Measurements from ENCODE around the gene DPEP1.

The DPEP1 gene

DNA sequence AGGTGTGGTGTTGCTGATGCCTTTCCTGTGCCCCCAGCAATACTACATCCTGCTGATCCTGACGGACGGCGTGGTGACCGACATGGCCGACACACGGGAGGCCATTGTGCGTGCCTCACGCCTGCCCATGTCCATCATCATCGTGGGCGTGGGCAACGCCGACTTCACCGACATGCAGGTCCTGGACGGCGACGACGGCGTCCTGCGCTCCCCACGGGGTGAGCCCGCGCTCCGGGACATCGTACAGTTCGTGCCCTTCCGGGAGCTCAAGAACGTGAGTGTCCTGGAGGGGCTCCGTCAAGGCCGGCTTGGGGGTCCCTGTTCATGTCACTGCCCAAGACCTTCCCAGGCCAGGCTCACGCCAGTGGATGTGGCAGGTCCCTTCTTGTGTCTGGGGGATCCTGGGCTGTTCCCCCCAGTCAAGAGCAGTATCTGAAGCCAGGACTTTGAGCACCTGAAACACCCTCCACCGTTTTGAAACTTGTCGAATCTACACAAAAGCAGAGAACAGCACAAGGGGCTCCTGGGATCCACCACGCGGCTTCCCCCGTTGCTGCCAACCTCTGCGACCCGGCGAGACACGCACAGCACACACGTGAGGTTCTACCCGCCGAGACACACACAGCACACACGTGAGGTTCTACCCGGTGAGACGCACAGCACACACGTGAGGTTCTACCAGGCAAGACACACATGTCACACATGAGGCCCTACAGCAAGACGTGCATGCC, 17.9 kb upstream of the DPEP1 start:
- no peak for DNase-seq (ENCODE audit: low read depth)
- TF ChIP-seq, protein P1, sequence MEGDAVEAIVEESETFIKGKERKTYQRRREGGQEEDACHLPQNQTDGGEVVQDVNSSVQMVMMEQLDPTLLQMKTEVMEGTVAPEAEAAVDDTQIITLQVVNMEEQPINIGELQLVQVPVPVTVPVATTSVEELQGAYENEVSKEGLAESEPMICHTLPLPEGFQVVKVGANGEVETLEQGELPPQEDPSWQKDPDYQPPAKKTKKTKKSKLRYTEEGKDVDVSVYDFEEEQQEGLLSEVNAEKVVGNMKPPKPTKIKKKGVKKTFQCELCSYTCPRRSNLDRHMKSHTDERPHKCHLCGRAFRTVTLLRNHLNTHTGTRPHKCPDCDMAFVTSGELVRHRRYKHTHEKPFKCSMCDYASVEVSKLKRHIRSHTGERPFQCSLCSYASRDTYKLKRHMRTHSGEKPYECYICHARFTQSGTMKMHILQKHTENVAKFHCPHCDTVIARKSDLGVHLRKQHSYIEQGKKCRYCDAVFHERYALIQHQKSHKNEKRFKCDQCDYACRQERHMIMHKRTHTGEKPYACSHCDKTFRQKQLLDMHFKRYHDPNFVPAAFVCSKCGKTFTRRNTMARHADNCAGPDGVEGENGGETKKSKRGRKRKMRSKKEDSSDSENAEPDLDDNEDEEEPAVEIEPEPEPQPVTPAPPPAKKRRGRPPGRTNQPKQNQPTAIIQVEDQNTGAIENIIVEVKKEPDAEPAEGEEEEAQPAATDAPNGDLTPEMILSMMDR (IDR thresholded peaks at IDR 0.05; ENCODE audit: control insufficient read depth, insufficient read depth, low read depth, low read length, missing control alignments) = no peak
- no peak overlapping the region for H3K4me3 ChIP-seq (ENCODE audit: control insufficient read depth, low read depth, low read length)

- TF ChIP-seq, protein P1 (IDR thresholded peaks at IDR 0.05; ENCODE audit: control insufficient read depth, insufficient read depth, low read depth, low read length, missing control alignments) = no peak
- no peak overlapping the region for H3K4me3 ChIP-seq (ENCODE audit: control insufficient read depth, low read depth, low read length)
- no peak for DNase-seq (ENCODE audit: low read depth)
Observed at GRCh38 chr16:89596061-89596689, 17.3 kb upstream of the DPEP1 start.

- TF ChIP-seq, protein P1 (IDR thresholded peaks at IDR 0.05; ENCODE audit: control insufficient read depth, insufficient read depth, low read depth, low read length, missing control alignments) = no peak
- H3K4me3 ChIP-seq (ENCODE audit: control insufficient read depth, low read depth, low read length) = no peak overlapping the region
- DNase-seq (ENCODE audit: low read depth) = no peak
Observed at GRCh38 chr16:89596957-89597649, 16.3 kb upstream of the DPEP1 start.

GRCh38 chr16:89598199-89598598, 15.2 kb upstream of the DPEP1 start:
- TF ChIP-seq, protein P1 (IDR thresholded peaks at IDR 0.05; ENCODE audit: control insufficient read depth, insufficient read depth, low read depth, low read length, missing control alignments) = no peak
- H3K4me3 ChIP-seq (ENCODE audit: control insufficient read depth, low read depth, low read length) = no peak overlapping the region
- DNase-seq (ENCODE audit: low read depth) = no peak

DNA sequence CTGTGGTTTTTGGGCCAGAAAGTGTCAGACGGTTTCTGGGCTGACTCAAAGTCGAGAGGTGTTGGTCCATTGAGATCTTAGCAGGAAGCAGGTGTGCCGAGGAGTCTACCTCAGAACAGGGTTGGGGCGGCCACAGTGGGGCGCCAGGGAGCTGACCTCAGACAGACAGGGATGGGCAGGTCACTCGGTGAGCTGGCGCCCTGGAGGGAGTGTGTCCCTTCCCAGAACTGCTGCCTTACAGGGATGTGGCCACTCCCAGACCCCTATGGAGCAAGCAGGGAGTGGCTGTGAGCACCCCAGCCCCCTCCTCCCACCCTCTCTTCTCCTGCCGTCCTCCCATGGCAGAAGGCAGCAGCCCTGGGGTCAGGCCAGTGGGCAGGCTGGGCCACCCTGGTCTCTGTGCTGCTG, 14.0 kb upstream of the DPEP1 start:
- H3K4me3 ChIP-seq (ENCODE audit: control insufficient read depth, low read depth, low read length) = no peak overlapping the region
- no peak for DNase-seq (ENCODE audit: low read depth)
- TF ChIP-seq, protein P1 (IDR thresholded peaks at IDR 0.05; ENCODE audit: control insufficient read depth, insufficient read depth, low read depth, low read length, missing control alignments) = peak; percentile 31

DNA sequence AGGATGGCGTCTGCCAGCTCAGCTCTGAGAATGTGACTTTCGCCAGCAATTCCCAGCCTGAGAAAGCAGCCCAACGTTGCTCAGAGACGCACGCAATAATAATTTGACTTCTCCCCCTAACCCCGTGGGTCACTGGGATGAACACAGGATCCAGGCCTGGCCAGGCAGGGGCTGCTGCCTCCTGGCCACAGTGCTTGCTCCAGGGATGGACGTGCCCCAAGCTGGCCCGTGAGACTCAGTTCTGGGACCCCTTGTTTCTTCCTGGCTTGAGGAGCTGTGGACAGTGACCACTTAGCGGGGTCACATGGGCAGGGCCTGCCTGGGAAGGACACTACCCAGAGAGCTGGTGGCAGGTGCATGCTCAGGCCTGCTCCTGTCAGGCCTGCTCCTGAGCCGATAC, 13.5 kb upstream of the DPEP1 start:
- TF ChIP-seq, protein P1 (IDR thresholded peaks at IDR 0.05; ENCODE audit: control insufficient read depth, insufficient read depth, low read depth, low read length, missing control alignments) = no peak
- DNase-seq (ENCODE audit: low read depth) = no peak
- H3K4me3 ChIP-seq (ENCODE audit: control insufficient read depth, low read depth, low read length) = no peak overlapping the region

Measured in AG09309 (cell line).